ENCODE data around the gene SMR3A. TPM values are rescaled to one million over a fixed set of nuclear protein-coding genes. Genes with fewer than 3 reads are reported as not detected.

Gene SMR3A
- total and polyA plus RNA-seq, 8 donors = not detected

- ATAC-seq (no peak), FAIRE-seq (no peak), DNase-seq (no peak)
- intact Hi-C loops (cut with DNase I) = no loop called here
- 68 to 72% methylated on average over 1 of the region's 1 CpG for WGBS, 2 donors
- Histone ChIP-seq H3K4me1 (no peaks in the 10 kb centered on the region), H3K27me3 (no peaks in the 10 kb centered on the region), H3K4me3 (no peak overlapping the region), H3K27ac (no peak overlapping the region), H3K9me3 (no peaks in the 10 kb centered on the region), H3K36me3 (no peaks in the 10 kb centered on the region)
- no peak for TF ChIP-seq CTCF (IDR thresholded peaks at IDR 0.05)
Measured at GRCh38 chr4:70402762-70403161, 42.2 kb downstream of the SMR3A start.

- intact Hi-C loops (cut with DNase I) = no loop called here
- FAIRE-seq = no peak
- no peak for TF ChIP-seq CTCF (IDR thresholded peaks at IDR 0.05)
- H3K27ac ChIP-seq = no peak overlapping the region
- no peaks in the 10 kb centered on the region for H3K9me3 ChIP-seq
- H3K36me3 ChIP-seq = no peaks in the 10 kb centered on the region
- no peak for DNase-seq
- no peak overlapping the region for H3K4me3 ChIP-seq
- H3K4me1 ChIP-seq = no peaks in the 10 kb centered on the region
- WGBS, 2 donors = 47 to 53% methylated on average over 6 of the region's 6 CpGs
- ATAC-seq = no peak
- H3K27me3 ChIP-seq = no peaks in the 10 kb centered on the region
Measured at GRCh38 chr4:70405765-70406164, 45.2 kb downstream of the SMR3A start.

Other genes with a start within 250 kb of the SMR3A start
- not detected for gene PRR27, start 206.5 kb upstream of the SMR3A start, total RNA-seq
- not detected for gene PRR27, start 206.5 kb upstream of the SMR3A start, polyA plus RNA-seq
- 1 to 10 TPM in 1 of 6 donors, under 1 TPM in 3, not detected in 2; 0.34 to 1.2 (median 0.63) TPM for gene ODAM, start 165.0 kb upstream of the SMR3A start, total RNA-seq
- gene ODAM, start 165.0 kb upstream of the SMR3A start, polyA plus RNA-seq = under 1 TPM; 0.19 to 0.61 TPM
- gene FDCSP, start 134.6 kb upstream of the SMR3A start, total RNA-seq = under 1 TPM in 1 of 6 donors, not detected in 5; 0.94 TPM
- gene FDCSP, start 134.6 kb upstream of the SMR3A start, polyA plus RNA-seq = under 1 TPM; 0.28 to 0.61 TPM
- not detected for gene CSN3, start 118.2 kb upstream of the SMR3A start, total RNA-seq
- not detected for gene CSN3, start 118.2 kb upstream of the SMR3A start, polyA plus RNA-seq
- gene CABS1, start 25.8 kb upstream of the SMR3A start, total RNA-seq = not detected
- not detected for gene CABS1, start 25.8 kb upstream of the SMR3A start, polyA plus RNA-seq
- not detected for gene SMR3B, start 22.4 kb downstream of the SMR3A start, total RNA-seq
- gene SMR3B, start 22.4 kb downstream of the SMR3A start, polyA plus RNA-seq = not detected
- gene OPRPN, start 37.2 kb downstream of the SMR3A start, total RNA-seq = not detected
- not detected for gene OPRPN, start 37.2 kb downstream of the SMR3A start, polyA plus RNA-seq
- gene MUC7, start 111.4 kb downstream of the SMR3A start, total RNA-seq = not detected
- gene MUC7, start 111.4 kb downstream of the SMR3A start, polyA plus RNA-seq = under 1 TPM in 1 of 2 donors, not detected in 1; 0.02 TPM
- gene AMTN, start 157.8 kb downstream of the SMR3A start, total RNA-seq = under 1 TPM in 1 of 6 donors, not detected in 5; 0.53 TPM
- not detected for gene AMTN, start 157.8 kb downstream of the SMR3A start, polyA plus RNA-seq
- gene AMBN, start 231.5 kb downstream of the SMR3A start, total RNA-seq = not detected
- under 1 TPM in 1 of 2 donors, not detected in 1; 0.05 TPM for gene AMBN, start 231.5 kb downstream of the SMR3A start, polyA plus RNA-seq